IPS-NIHi11 (cell line): ENCODE data around the gene PTPRC.

Experiments
- DNase-seq: peaks from one replicate; pipeline ENCODE4 v3.0.0; 2012; ENCODE audit warnings: mixed read lengths, low spot score

The PTPRC gene

DNA sequence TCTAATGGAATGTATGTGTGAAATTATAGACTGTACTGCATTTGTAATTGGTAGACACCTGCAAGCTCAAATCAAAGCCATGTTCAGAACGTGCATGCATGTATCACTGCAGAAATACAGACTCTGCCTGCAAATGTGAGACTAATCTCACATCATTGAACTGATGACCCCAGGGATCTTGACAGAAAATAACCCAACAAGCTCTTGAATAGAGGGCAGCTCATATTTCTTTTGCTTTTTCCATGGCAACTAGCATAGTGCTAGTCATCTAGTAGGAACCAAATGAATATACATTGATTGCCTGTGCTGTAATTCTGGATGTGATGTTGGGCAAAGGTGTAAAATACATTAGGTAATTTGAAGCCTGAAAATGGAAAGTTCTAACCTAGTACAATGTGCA, 62.4 kb downstream of the PTPRC start:
- no peak for DNase-seq

DNA sequence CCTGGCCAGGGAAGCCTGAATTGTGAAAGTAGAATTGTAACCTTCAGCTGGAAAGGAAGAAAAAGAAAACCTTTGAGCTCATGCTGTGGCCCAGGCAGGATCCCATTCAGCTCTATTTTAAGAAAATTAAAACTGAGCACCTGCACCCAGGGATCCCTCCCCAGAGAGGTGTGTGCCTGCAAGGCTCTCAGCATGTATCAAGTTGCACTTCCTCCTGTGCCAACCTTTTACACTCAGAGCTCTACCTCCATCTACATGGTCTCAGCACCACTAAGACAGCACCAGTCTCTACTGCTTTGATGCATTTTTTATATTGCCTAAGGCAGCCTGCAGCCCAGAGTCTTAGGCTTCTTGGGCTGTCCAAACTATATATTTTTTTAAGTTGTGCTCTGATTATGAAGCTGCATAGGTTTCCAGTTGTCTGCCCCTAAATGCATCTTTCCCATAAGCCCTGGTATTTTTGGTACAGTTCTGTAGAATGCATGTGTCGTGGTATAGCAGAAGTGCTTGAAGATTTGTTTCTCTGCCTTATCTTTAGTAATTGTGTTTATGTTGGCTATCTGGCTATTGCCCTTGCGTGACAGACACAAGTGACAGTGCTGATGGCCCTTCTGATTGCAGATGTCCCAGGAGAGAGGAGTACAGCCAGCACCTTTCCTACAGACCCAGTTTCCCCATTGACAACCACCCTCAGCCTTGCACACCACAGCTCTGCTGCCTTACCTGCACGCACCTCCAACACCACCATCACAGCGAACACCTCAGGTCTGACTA, 63.1 kb downstream of the PTPRC start:
- DNase-seq: peak; percentile 31

DNA sequence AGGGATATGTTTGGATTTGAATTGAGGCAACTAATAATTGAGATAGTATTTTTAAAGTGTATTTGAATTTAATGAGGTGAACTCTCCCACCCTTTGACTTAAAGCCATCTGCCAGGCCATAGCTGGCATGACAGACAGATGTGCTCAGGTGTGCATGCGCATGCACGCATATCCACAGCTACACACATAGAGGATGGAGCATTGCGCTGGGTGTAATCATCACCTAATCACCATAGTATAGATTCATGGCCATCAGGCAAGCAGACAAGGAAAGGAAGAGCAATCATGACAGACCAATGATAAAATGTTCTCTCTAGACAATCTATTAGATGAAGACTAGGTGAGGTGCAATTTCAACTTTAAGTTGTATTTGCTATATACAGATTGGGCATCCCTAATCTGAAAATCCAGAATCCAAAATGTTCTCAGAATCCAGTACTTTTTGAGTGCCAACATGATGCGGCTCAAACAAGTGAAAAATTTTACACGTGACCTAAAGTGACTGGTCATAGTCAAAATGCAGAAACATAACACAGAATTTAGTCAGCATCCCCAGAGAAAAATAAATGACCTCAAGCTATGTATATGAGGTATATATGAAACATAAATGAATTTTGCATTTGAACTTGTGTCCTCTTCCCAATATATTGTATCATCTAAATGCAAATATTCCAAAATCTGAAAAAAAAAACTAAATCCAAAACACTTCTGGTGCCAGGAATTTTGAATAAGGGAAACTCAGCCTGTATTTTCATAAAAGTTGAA, 70.1 kb downstream of the PTPRC start:
- DNase-seq: no peak

DNA sequence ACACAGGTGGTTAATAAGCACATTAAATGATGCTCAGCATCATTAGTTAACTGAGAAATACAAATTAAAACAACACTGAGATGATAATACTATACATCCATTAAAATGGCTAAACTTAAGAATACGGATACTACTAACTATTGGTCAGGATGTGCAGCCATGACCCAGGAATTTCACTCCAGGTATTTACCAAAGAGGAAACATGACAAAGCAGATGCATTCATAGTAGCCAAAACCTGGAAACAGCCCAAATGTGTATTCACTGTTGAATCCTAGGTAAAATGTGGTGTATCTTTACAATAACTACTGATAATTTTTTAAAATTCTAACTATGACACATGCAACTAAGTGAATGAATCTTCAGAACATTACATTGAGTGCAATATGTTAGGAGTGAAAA, 73.0 kb downstream of the PTPRC start:
- DNase-seq: no peak

DNA sequence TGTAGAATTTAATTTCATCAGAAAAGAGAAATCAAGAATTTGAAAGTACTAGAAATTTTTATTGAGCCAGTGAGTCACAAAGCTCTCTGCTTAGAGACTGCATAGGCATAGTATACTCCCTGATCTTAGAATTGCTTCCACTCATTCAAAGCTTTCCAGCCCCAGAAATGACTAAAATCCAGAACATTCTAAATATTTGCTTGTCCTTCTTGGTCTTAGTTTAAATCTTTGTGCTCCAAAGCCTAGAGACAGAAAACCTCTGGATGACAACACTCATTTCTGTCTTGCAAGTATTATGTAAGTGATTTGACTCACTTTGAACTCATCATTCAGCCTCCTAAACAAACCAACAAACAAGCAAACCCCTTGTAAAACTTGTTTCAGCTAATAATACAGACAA, 74.2 kb downstream of the PTPRC start:
- DNase-seq: no peak

DNA sequence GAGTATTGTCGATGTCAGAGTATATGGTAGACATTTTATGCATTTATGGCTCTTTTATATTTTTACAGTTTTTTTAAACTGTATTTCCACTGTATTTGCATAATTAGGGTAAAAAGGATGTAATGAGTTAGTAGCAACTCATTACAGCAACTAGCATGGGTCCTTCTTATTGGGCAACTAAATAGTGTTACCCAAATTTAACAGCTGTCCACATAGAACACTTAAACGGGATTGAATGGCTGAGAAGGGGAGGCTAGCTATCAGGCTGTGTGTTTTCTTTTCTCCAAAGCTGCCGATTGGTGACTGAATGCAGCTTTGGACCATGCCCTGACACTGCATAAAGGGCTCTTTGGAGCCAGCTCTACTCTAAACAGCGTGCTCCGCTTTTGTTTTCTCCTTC, 75.4 kb downstream of the PTPRC start:
- DNase-seq: no peak

DNA sequence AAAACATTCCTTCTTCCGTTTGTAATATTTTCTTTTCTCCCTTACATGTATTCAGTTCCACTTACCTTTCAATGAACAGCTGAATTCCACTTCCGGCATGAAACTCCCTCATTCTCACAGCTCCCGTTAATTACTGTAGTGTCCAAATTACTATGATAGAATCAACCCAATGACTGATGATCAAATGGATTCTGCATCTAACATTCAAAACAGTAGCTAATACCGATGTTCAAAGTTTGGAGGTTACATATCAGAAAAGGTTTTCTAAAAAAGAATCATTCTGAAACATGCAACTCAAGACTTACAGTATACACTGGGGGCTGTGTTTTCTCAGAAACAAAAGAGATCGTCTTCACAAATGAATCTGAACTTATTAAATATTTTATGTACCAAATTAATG, 77.2 kb downstream of the PTPRC start:
- no peak for DNase-seq

DNA sequence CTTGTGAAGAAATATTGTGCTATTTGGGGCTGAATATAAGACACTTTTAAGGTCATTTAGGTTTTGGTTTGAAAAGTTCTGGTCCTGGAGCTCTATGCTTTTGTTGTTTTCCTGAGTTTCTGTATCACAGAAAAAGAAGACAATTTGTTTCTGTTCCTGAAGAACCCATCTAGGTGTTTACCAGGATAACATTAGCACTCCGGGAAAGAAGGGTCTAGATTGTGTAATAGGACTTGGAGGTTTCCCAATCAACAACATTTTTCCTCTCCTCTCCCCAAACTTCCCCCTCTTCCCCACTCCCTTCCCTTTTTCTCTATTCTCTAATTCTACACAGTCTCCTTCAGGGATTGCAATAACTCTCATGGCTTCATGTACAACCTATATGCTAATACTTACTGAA, 78.7 kb downstream of the PTPRC start:
- no peak for DNase-seq

DNA sequence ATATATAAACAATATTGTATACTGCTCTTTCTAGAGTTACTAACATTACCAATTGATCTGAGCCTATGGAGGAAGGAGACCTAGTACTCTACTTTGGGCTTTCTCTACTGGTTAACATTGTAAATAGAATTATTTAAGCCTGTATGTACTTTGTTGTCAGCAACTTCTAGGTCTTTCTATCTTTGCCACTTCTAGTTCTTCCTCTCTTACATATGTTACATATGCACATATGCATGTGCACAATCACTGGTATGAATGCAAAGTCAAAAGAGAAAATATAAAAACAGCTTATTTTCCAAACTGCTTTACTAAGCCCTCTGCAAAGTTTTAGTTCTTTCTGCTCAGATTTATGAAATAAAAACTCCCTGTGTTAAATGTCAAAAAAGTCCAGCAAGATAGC, 84.3 kb downstream of the PTPRC start:
- DNase-seq: no peak

DNA sequence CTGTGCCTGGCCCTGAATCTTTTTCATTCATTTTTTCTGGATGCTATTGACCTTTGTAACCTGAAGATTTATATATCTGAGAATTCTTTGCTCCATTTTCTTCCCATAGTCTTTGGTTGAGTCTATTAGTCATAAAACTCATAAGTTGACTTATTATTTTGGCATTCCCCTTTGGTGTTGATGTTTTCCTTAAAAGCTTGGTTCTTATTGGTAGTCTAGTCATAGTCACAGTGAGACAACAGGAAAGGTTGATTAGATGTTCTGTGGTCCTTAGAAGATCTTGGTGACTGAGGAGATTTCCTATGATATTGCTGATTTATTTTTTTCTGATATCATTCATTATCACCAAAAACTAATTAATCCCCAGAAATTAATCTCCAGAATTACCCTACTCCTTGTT, 86.2 kb downstream of the PTPRC start:
- DNase-seq: no peak

DNA sequence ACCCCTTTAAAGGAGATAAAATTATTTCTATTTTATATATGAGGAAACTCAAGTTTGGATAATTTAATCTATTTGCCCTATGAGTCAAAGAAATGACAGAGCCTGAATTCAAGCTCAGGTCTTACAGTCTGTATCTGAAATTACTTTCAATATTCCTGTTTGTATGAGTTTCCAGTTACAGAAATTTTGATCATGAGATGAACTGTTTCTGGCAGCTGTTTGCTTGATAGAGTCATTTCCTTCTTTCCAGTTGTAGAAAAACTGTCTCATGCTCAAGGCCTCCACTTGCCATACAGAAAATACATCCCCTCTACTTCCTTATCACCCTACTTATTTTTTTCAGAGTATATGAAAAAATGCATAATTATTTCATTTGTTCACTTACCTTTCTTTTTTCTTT, 87.6 kb downstream of the PTPRC start:
- no peak for DNase-seq

DNA sequence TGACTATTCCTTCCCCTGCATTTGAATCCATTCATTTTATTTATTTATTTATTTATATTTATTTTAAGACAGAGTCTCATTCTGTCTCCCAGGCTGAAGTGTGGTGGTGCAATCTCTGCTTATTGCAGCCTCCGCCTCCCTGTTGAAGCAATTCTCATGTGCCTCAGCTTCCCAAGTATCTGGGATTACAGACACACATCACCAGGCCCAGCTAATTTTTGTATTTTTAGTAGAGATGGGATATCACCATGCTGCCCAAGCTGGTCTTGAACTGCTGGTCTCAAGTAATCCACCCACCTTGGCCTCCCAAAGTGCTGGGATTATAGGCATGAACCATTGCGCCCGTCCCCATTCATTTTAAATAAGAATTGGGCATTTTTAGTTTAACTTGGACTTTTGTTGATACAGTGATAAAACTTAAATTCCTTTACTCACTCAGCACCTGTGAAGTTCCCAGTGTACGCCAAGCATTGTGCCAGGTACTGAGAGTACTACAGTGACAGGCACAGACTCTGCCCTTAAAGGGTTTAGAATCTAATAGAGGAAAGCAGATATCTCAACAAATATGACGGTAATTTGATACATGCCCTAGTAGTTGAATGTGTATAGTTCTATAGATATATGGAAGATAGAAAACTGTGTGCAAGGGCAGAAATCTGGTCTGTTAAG, 90.5 kb downstream of the PTPRC start:
- DNase-seq: no peak

DNA sequence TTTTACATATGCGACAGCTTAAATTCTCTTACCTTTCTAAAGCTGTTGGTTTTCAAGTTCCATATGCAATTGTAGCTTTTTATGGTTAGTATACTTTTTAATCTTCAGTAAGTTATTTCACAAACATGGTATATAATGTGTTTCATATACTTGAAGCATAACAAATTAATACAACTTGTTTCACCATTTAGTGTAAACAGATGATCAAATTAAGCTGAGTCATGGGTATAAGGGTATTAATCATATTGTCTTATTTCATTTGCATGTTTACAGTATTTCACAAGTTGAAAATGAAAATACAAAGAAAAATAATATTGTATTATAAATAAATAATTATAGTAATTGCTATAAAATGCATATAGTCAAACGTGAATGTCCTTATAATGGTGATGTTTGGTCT, 92.1 kb downstream of the PTPRC start:
- no peak for DNase-seq

DNA sequence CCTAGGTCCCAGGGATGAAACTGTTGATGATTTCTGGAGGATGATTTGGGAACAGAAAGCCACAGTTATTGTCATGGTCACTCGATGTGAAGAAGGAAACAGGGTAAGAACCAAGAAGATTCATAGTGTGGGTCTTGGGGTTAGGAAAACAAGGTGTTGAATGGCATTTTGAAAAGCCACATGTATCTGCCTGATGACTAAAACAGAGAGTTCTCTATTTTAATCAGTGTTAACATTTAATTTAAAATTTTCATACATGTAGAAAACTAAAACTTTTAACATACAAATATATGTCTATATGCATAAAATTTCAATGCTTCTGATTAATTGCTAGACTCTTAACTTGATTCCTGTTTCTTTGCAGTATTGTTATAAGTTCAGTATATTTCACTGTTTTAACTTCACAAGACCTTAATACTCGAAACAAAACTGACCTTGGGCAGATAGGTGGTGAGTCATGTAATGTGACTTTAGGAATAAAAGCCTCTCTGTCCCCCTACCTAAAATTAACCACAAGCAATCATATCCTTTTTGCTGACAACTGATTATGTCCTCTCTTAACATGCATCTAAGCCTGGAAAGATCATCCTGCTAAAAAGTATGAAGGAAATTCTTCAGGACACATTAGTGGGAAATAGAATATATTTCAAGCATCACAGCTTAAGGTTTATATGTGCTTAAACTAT, 95.6 kb downstream of the PTPRC start:
- DNase-seq: no peak

DNA sequence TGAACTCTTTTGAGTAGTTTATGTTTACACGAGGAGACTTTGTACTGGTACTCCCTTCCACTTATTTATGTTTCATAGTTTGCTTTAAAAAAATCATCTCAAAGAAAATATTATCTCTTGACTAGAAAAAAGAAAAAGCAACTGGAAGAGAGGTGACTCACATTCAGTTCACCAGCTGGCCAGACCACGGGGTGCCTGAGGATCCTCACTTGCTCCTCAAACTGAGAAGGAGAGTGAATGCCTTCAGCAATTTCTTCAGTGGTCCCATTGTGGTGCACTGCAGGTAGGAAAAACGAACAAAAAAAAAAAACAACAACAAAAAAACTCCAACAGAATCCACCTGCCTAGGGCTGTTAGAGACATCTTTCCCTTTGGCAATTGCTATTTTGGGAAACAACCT, 102.9 kb downstream of the PTPRC start:
- DNase-seq: no peak

DNA sequence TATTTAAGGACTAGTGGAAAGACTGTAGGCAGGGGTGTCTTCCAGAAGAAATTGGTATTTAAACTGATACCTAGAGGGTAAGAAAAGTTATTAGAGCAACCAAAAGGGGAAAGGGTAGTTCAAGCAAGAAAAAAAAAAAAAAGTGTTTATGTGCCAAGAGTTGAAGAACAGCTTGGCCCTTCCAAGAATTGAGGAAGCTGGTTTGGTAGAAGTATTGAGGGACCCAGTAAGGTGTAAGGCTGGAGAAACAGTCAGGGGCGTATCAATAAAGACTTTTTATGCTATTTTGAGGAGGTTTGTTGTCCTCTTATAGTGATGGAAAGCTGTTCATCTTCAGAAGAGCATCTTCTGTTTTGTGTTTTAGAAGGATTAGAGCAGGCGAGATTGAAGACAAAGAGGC, 108.3 kb downstream of the PTPRC start:
- DNase-seq: no peak

DNA sequence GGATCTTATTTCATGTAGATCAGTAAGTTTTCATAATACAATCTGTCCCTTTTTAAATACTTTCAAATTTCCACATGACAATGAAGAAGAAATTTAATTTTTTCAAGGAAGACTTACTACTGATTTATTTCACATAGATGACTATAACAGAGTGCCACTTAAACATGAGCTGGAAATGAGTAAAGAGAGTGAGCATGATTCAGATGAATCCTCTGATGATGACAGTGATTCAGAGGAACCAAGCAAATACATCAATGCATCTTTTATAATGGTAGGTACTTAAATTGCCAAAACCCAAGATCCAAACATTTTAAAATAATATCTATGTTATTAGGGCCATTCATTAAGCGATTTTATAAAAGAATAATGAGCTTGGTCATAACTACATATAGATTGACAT, 110.4 kb downstream of the PTPRC start:
- DNase-seq: no peak

DNA sequence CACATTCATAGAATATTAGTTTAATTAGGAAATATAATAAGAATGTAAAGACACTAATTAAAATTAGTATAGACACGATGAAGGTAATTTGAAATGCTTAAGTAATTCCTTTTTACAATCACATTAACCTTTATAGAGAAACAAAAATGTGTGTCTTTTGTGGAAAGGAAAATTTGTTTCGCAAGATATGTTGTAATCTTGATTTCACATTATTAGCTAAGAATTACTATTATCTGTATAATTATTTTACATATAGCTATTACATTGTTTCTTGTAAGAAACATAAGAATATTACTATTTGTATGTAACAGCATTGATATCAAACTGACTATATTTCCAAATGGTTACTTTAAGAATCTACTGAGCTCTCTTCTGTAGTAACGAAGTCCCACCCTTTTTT, 111.2 kb downstream of the PTPRC start:
- no peak for DNase-seq

DNA sequence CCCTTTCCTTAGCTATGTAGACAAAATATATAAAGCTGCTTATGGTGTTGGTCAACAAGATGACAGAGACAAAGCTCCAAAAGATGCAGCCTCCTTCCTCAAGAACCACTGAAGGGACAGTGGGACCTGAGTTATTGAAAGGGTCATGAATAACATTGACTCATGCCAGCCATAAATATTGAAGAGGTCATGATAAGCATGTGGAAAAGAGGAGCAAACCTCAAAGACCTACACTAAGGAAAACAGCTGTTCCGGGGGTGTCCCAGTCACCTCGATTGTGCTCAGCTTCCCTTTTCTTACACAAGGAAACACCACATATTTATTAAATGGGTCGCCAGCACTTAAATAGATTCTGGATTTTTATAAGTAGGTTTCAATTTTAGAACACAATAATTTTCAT, 112.9 kb downstream of the PTPRC start:
- no peak for DNase-seq

DNA sequence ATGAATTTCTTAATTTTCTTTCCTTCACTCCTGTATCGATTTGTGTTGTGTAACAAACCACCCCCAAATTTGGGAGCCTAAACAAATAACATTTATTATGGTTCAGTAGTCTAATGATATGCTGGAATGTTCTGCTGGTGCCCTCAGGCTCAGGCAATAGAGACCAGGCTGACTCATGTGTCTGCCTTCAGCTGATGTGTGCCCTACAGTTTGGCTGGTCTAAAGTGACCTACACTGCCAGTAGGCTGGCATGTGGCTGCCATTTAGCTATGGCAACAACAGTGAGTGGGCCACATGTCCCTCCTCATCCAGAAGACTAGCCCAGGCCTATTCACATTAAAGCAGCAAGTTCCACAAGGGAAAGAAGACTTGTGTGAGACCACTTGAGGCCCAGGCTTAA, 115.8 kb downstream of the PTPRC start:
- DNase-seq: no peak

DNA sequence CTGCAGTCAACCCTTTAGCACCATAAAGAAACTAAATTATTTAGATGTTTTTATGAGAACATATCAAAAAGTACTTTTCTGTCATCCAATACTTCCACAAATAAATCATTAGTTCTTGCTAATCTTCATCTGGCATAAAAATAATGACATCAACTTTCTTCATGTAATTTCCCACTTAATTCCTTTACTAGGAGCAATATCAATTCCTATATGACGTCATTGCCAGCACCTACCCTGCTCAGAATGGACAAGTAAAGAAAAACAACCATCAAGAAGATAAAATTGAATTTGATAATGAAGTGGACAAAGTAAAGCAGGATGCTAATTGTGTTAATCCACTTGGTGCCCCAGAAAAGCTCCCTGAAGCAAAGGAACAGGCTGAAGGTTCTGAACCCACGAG, 116.9 kb downstream of the PTPRC start:
- no peak for DNase-seq

DNA sequence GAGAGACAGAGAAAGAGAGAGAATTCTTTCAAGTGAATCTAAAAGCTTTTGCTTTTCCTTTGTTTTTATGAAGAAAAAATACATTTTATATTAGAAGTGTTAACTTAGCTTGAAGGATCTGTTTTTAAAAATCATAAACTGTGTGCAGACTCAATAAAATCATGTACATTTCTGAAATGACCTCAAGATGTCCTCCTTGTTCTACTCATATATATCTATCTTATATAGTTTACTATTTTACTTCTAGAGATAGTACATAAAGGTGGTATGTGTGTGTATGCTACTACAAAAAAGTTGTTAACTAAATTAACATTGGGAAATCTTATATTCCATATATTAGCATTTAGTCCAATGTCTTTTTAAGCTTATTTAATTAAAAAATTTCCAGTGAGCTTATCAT, 117.6 kb downstream of the PTPRC start:
- DNase-seq: no peak
